ENCODE measurements around the gene LDLRAD4.

GRCh38 chr18:13366962-13367892 is 148.7 kb downstream of the LDLRAD4 start:
- TF ChIP-seq CTCF (IDR thresholded peaks at IDR 0.05; ENCODE audit: insufficient read depth, low read length, poor library complexity, severe bottlenecking) (no peak), EZH2phosphoT487 (conservative IDR thresholded peaks at IDR 0.05; ENCODE audit: low read length) (no peak)

Data from SU-DHL-6 (cell line).